Astrocyte (in vitro differentiated cells and primary cell): ENCODE measurements around the gene WDR6. TPM values are rescaled to one million over a fixed set of nuclear protein-coding genes. Genes with fewer than 3 reads are reported as not detected.
A peak's percentile ranks its signal among the peaks of the same experiment; 100 is the strongest.

Source experiments
- DNase-seq: peaks from one replicate; pipeline ENCODE4 v3.0.0-alpha.2; 2010; ENCODE audit warnings: low read depth
- FAIRE-seq: peaks from 2 replicates; lab custom pipeline; 2011; peaks lifted over from hg19 to GRCh38; lab: Jason Lieb, UNC
- H2AFZ ChIP-seq: 2 replicates; pipeline ENCODE4 v1.6.0; 2012; ENCODE audit warnings: low read depth, low read length, inconsistent platforms
- H3K27ac ChIP-seq: 2 replicates; pipeline ENCODE4 v1.5.1; 2011; ENCODE audit warnings: low read depth, low read length, inconsistent platforms
- H3K27me3 ChIP-seq: 2 replicates; pipeline ENCODE4 v1.6.0; 2011; ENCODE audit warnings: low read length, inconsistent platforms; ENCODE audit not compliant: insufficient read depth
- H3K36me3 ChIP-seq: 2 replicates; pipeline ENCODE4 v1.5.1; 2011; ENCODE audit warnings: low read length, inconsistent platforms; ENCODE audit not compliant: insufficient read depth
- H3K4me1 ChIP-seq: 2 replicates; pipeline ENCODE4 v1.5.1; 2011; ENCODE audit warnings: low read length, inconsistent platforms; ENCODE audit not compliant: insufficient read depth
- H3K4me2 ChIP-seq: 2 replicates; pipeline ENCODE4 v1.6.0; 2012; ENCODE audit warnings: low read length, inconsistent platforms
- H3K4me3 ChIP-seq: 2 replicates; pipeline ENCODE4 v1.5.1; 2011; ENCODE audit warnings: low read depth, mild to moderate bottlenecking, low read length, inconsistent platforms; ENCODE audit not compliant: insufficient read depth
- H3K79me2 ChIP-seq: 2 replicates; pipeline ENCODE4 v1.6.0; 2012; ENCODE audit warnings: mild to moderate bottlenecking, low read length, inconsistent platforms; ENCODE audit not compliant: insufficient read depth
- H3K9ac ChIP-seq: 2 replicates; pipeline ENCODE4 v1.6.0; 2012; ENCODE audit warnings: mild to moderate bottlenecking, low read length, inconsistent platforms
- H3K9me3 ChIP-seq: 2 replicates; pipeline ENCODE4 v1.5.1; 2012; ENCODE audit warnings: low read depth, mild to moderate bottlenecking, low read length, inconsistent platforms; ENCODE audit not compliant: insufficient read depth
- H4K20me1 ChIP-seq: 2 replicates; pipeline ENCODE4 v1.6.0; 2012; ENCODE audit warnings: low read length, inconsistent platforms; ENCODE audit not compliant: insufficient read depth
- H3K27ac Mint-ChIP-seq: one replicate; pipeline ENCODE4 v1.8.0; 2021; ENCODE audit warnings: mild to moderate bottlenecking, mixed read lengths; ENCODE audit not compliant: unreplicated experiment
- H3K27me3 Mint-ChIP-seq: one replicate; pipeline ENCODE4 v1.8.0; 2021; ENCODE audit warnings: low read depth, mixed read lengths; ENCODE audit not compliant: unreplicated experiment
- H3K36me3 Mint-ChIP-seq: one replicate; pipeline ENCODE4 v1.8.0; 2021; ENCODE audit warnings: low read depth, mixed read lengths; ENCODE audit not compliant: unreplicated experiment
- H3K4me1 Mint-ChIP-seq: one replicate; pipeline ENCODE4 v1.8.0; 2021; ENCODE audit warnings: low read depth, mixed read lengths; ENCODE audit not compliant: unreplicated experiment
- H3K4me3 Mint-ChIP-seq: one replicate; pipeline ENCODE4 v1.8.0; 2021; ENCODE audit warnings: mild to moderate bottlenecking, moderate library complexity, mixed read lengths; ENCODE audit not compliant: unreplicated experiment
- H3K9me3 Mint-ChIP-seq: one replicate; pipeline ENCODE4 v1.8.0; 2021; ENCODE audit warnings: mild to moderate bottlenecking, mixed read lengths; ENCODE audit not compliant: unreplicated experiment
- EZH2 ChIP-seq: IDR thresholded peaks from 2 replicates; pipeline ENCODE4 v1.6.1; 2012; ENCODE audit warnings: mild to moderate bottlenecking, low read length, inconsistent platforms; ENCODE audit not compliant: insufficient read depth
- total RNA-seq: library from RNA; stranded (reverse); gene quantifications from 2 replicates; pipeline ENCODE4 v1.2.1, GENCODE V29; 2021
- TF ChIP-seq, protein P1 (sequence below): IDR thresholded peaks from 2 replicates; pipeline ENCODE4 v1.5.1; 2011; ENCODE audit warnings: low read depth, mild to moderate bottlenecking, inconsistent platforms, low read length, moderate library complexity; ENCODE audit not compliant: insufficient read depth

Gene WDR6
- total RNA-seq, 1 donor from 2014 or later = 130 TPM

DNA sequence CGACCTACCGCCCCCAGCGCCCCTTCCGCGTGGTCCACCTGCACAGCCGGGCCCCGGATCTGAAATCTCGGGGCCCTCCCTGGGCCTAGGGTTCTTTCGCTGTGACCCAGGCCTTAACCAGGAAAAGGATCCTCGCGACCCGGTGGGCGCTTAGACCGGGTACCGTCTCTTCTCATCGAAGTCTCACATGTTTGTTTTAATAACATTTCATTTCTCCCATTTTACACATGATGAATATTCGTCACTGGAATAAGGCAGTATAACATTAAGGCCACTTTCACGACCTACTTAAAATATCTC is 11.5 kb downstream of the WDR6 start:
- Histone ChIP-seq H3K9ac (peak overlapping the region; percentile 81), H3K4me2 (peak overlapping the region; percentile 98), H2AFZ (peak overlapping the region; percentile 87), H4K20me1 (peaks cover 46% of the 10 kb centered on the region), H3K79me2 (peaks cover 72% of the 10 kb centered on the region), H3K36me3 (peaks cover 19% of the 10 kb centered on the region), H3K4me3 (peak overlapping the region; percentile 79), H3K27ac (peak overlapping the region; percentile 52), H3K9me3 (no peaks in the 10 kb centered on the region), H3K4me1 (peaks cover 30% of the 10 kb centered on the region), H3K27me3 (no peaks in the 10 kb centered on the region)
- Mint-ChIP-seq H3K4me1 (peaks cover 18% of the 10 kb centered on the region), H3K9me3 (no peaks in the 10 kb centered on the region), H3K4me3 (peak overlapping the region; percentile 93), H3K36me3 (peaks cover 16% of the 10 kb centered on the region), H3K27ac (peak overlapping the region; percentile 84), H3K27me3 (no peaks in the 10 kb centered on the region)
- no peak for TF ChIP-seq EZH2
- TF ChIP-seq, protein P1, sequence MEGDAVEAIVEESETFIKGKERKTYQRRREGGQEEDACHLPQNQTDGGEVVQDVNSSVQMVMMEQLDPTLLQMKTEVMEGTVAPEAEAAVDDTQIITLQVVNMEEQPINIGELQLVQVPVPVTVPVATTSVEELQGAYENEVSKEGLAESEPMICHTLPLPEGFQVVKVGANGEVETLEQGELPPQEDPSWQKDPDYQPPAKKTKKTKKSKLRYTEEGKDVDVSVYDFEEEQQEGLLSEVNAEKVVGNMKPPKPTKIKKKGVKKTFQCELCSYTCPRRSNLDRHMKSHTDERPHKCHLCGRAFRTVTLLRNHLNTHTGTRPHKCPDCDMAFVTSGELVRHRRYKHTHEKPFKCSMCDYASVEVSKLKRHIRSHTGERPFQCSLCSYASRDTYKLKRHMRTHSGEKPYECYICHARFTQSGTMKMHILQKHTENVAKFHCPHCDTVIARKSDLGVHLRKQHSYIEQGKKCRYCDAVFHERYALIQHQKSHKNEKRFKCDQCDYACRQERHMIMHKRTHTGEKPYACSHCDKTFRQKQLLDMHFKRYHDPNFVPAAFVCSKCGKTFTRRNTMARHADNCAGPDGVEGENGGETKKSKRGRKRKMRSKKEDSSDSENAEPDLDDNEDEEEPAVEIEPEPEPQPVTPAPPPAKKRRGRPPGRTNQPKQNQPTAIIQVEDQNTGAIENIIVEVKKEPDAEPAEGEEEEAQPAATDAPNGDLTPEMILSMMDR = no peak
- DNase-seq = no peak
- no peak for FAIRE-seq

DNA sequence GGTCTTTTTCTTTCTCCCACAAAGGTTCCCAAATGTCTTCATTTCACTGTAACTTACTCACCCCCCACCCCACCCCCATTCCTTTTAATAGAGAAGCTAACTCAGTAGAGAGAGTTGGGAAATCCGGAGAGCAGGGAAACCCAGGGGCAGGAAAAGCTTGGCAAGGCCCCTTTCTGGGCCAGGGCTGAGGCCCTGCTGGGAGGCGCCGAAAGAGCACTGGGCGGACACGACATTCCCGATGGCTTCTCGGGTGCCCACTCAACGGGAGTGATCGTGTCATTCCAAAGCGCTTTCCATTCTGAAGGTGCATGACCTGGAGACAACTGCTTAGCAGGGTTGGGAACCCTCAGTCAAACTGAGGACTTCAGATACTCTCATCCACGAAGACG is 12.7 kb downstream of the WDR6 start:
- Mint-ChIP-seq H3K27ac (peak overlapping the region; percentile 84), H3K36me3 (peaks cover 16% of the 10 kb centered on the region), H3K9me3 (no peaks in the 10 kb centered on the region), H3K27me3 (no peaks in the 10 kb centered on the region), H3K4me3 (peak overlapping the region; percentile 93), H3K4me1 (peaks cover 18% of the 10 kb centered on the region)
- Histone ChIP-seq H4K20me1 (peaks cover 46% of the 10 kb centered on the region), H3K36me3 (peaks cover 30% of the 10 kb centered on the region), H3K4me1 (peaks cover 30% of the 10 kb centered on the region), H3K27me3 (no peaks in the 10 kb centered on the region), H3K9ac (peak overlapping the region; percentile 95), H2AFZ (no peak overlapping the region), H3K27ac (peak overlapping the region; percentile 94), H3K4me3 (peak overlapping the region; percentile 81), H3K9me3 (no peaks in the 10 kb centered on the region), H3K79me2 (peaks cover 73% of the 10 kb centered on the region), H3K4me2 (peak overlapping the region; percentile 95)
- DNase-seq (no peak), FAIRE-seq (no peak)
- no peak for TF ChIP-seq EZH2
- TF ChIP-seq, protein P1 = no peak

DNA sequence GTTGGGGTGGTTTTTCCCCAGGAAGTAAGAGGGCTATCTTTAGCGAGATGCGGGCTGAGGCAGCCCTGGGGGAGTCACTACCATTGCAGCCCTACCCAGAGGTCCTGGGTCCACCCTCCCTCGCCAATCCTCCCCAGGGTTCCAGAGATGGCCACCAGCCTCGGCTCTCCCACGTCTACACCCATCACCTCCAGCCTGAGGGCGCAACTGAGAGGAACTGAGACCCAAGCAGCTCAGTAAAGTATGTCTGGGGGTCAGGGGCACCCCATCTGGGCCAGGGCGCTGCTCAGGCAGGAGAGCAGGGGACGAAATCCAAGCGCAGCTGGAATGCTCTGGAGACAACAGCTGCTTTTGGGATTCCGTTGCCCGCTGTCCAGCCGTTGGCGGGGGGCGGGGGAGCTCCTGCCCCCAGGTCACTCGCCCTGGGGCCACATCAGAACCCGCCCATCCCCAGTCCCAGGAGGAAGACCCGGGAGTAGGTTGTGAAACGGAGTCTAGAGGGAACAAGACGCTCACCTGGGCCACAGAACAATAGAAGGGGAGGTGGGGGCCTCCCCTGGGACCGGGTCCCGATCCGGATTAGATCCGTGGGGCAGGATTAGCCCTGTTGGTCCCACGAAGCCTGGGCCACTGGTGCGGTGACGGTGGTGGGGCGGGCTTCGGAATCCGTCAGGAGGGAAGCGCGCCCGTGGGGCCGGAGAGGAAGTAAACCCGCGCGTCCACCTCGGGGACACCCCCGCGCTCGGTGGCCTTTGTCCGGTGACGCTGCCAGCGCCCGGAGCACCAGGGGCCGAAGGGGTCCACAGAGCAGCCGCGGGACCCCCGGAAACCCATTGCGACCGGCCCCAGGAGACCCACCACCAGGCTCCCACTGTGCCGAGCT is 13.4 kb downstream of the WDR6 start:
- H3K4me2 ChIP-seq = peak overlapping the region; percentile 95
- H3K9me3 ChIP-seq = no peaks in the 10 kb centered on the region
- H2AFZ ChIP-seq = peak overlapping the region; percentile 18
- no peak for FAIRE-seq
- H3K36me3 Mint-ChIP-seq = peaks cover 12% of the 10 kb centered on the region
- peak overlapping the region; percentile 94 for H3K27ac ChIP-seq
- peak overlapping the region; percentile 93 for H3K4me3 Mint-ChIP-seq
- peaks cover 46% of the 10 kb centered on the region for H4K20me1 ChIP-seq
- H3K4me3 ChIP-seq = peak overlapping the region; percentile 81
- H3K27ac Mint-ChIP-seq = peak overlapping the region; percentile 84
- peaks cover 31% of the 10 kb centered on the region for H3K36me3 ChIP-seq
- peaks cover 18% of the 10 kb centered on the region for H3K4me1 Mint-ChIP-seq
- H3K79me2 ChIP-seq = peaks cover 74% of the 10 kb centered on the region
- no peak for TF ChIP-seq EZH2
- TF ChIP-seq, protein P1 = no peak
- no peaks in the 10 kb centered on the region for H3K27me3 Mint-ChIP-seq
- DNase-seq = no peak
- no peaks in the 10 kb centered on the region for H3K27me3 ChIP-seq
- peak overlapping the region; percentile 95 for H3K9ac ChIP-seq
- H3K4me1 ChIP-seq = peaks cover 30% of the 10 kb centered on the region
- H3K9me3 Mint-ChIP-seq = no peaks in the 10 kb centered on the region
